ENCODE results near the gene JADE3. TPM values are rescaled to one million over a fixed set of nuclear protein-coding genes. Genes with fewer than 3 reads are reported as not detected.

JADE3 gene
- total and polyA plus RNA-seq, 11 donors, result 1.4 to 11.2 (median 5.9) TPM

- H3K9me3 ChIP-seq, result peaks cover 0 to 6% (median 0%) of the 10 kb centered on the region in 12 donors
- no peak for TF ChIP-seq CTCF (IDR thresholded peaks at IDR 0.05)
- TF ChIP-seq POLR2A (IDR thresholded peaks at IDR 0.05), result no peak
- H3K4me3 ChIP-seq, result no peak overlapping the region
- H3K4me1 ChIP-seq, result no peaks in the 10 kb centered on the region
- DNase-seq (no peak), ATAC-seq (no peak)
- WGBS, 4 donors, result 84 to 97% (median 91%) methylated on average over 6 of the region's 6 CpGs
- peaks cover 0 to 31% (median 0%) of the 10 kb centered on the region in 9 donors for H3K27me3 ChIP-seq
- intact Hi-C loops (cut with DNase I), result no loop called here
- no peak overlapping the region for H3K27ac ChIP-seq
- H3K36me3 ChIP-seq, result peaks cover 0 to 7% (median 0%) of the 10 kb centered on the region in 9 donors
These were observed 79.8 kb downstream of the JADE3 start for GRCh38 chrX:46992070-46992469.

- DNase-seq (no peak), ATAC-seq (no peak)
- Histone ChIP-seq H3K36me3 (peaks cover 0 to 10% (median 0%) of the 10 kb centered on the region in 9 donors), H3K27ac (no peak overlapping the region), H3K9me3 (peaks cover 0 to 15% (median 0%) of the 10 kb centered on the region in 12 donors), H3K4me1 (no peaks in the 10 kb centered on the region), H3K27me3 (peaks cover 0 to 28% (median 0%) of the 10 kb centered on the region in 9 donors), H3K4me3 (no peak overlapping the region)
- TF ChIP-seq POLR2A (IDR thresholded peaks at IDR 0.05) (no peak), CTCF (IDR thresholded peaks at IDR 0.05) (no peak)
- intact Hi-C loops (cut with DNase I), result no loop called here
These were observed 81.9 kb downstream of the JADE3 start for GRCh38 chrX:46994096-46994495.

- H3K27me3 ChIP-seq, result peaks cover 0 to 13% (median 0%) of the 10 kb centered on the region in 9 donors
- 90 to 97% (median 94%) methylated on average over 4 of the region's 4 CpGs for WGBS, 4 donors
- DNase-seq (no peak), ATAC-seq (no peak)
- peaks cover 0 to 4% (median 0%) of the 10 kb centered on the region in 12 donors for H3K9me3 ChIP-seq
- H3K4me3 ChIP-seq, result no peak overlapping the region
- no peak for TF ChIP-seq POLR2A (IDR thresholded peaks at IDR 0.05)
- no peak for TF ChIP-seq CTCF (IDR thresholded peaks at IDR 0.05)
- no peak overlapping the region for H3K27ac ChIP-seq
- intact Hi-C loops (cut with DNase I), result no loop called here
- no peaks in the 10 kb centered on the region for H3K4me1 ChIP-seq
- H3K36me3 ChIP-seq, result no peaks in the 10 kb centered on the region
These were observed 99.9 kb downstream of the JADE3 start for GRCh38 chrX:47012131-47012530.

GRCh38 chrX:47026198-47026597 lies 114.0 kb downstream of the JADE3 start:
- no peaks in the 10 kb centered on the region for H3K9me3 ChIP-seq
- H3K36me3 ChIP-seq, result peaks cover 0 to 16% (median 0%) of the 10 kb centered on the region in 9 donors
- no peaks in the 10 kb centered on the region for H3K4me1 ChIP-seq
- no peak for TF ChIP-seq CTCF (IDR thresholded peaks at IDR 0.05)
- TF ChIP-seq POLR2A (IDR thresholded peaks at IDR 0.05), result no peak
- H3K27me3 ChIP-seq, result peaks cover 0 to 26% (median 0%) of the 10 kb centered on the region in 9 donors
- DNase-seq (no peak), ATAC-seq (no peak)
- H3K4me3 ChIP-seq, result no peak overlapping the region
- H3K27ac ChIP-seq, result no peak overlapping the region
- intact Hi-C loops (cut with DNase I), result loop anchor here in 4 of 10 donors (5.0 to 10.0 kb wide), 3 partner anchors 121 to 269 kb away; partner anchors contain the start of gene SLC9A7 (in 1 of the 4)

All from heart left ventricle (tissue), 16 donors.